ENCODE measurements around the gene PXDN.

PXDN gene

DNA sequence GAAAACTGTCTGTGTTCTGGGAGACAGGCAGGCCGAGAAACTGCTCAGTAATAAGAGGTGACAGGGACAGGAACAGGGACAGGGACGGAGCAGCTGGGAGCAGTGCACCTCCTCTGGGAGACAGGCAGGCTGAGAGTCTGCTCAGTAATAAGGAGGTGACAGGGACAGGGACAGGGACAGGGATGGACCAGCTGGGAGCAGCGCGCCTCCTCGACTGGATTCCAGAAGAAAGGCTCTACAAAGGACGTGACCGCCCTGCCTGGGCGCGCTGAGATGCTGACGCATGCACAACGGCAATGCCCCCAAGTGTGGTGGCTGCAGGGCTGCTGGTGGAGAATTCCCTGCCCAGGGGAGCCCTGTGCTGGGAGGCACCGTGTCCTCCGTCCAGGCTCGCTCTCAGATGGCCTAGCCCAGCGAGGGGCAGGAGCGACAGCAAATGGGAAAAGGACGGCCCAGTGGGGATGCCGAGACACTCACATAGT is 44.2 kb upstream of the PXDN start:
- Histone ChIP-seq H3K4me3 (IDR thresholded peaks at IDR 0.05; ENCODE audit: insufficient read depth, low read depth, low read length) (no peak overlapping the region), H2AFZ (ENCODE audit: low read depth) (no peak overlapping the region), H3K4me2 (no peak overlapping the region), H3K9ac (no peak overlapping the region), H3K36me3 (ENCODE audit: insufficient read depth) (no peaks in the 10 kb centered on the region), H3K4me1 (ENCODE audit: low read depth, poor library complexity, severe bottlenecking) (no peaks in the 10 kb centered on the region), H3K79me2 (ENCODE audit: insufficient read depth, low read depth) (no peaks in the 10 kb centered on the region), H4K20me1 (ENCODE audit: insufficient read depth) (no peaks in the 10 kb centered on the region), H3K27ac (no peak overlapping the region), H3K27me3 (ENCODE audit: insufficient read depth, low read depth) (no peaks in the 10 kb centered on the region)
- TF ChIP-seq, protein P1, sequence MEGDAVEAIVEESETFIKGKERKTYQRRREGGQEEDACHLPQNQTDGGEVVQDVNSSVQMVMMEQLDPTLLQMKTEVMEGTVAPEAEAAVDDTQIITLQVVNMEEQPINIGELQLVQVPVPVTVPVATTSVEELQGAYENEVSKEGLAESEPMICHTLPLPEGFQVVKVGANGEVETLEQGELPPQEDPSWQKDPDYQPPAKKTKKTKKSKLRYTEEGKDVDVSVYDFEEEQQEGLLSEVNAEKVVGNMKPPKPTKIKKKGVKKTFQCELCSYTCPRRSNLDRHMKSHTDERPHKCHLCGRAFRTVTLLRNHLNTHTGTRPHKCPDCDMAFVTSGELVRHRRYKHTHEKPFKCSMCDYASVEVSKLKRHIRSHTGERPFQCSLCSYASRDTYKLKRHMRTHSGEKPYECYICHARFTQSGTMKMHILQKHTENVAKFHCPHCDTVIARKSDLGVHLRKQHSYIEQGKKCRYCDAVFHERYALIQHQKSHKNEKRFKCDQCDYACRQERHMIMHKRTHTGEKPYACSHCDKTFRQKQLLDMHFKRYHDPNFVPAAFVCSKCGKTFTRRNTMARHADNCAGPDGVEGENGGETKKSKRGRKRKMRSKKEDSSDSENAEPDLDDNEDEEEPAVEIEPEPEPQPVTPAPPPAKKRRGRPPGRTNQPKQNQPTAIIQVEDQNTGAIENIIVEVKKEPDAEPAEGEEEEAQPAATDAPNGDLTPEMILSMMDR (conservative IDR thresholded peaks at IDR 0.05; ENCODE audit: low read depth, low read length) = no peak

GRCh38 chr2:1787755-1788477 is 43.6 kb upstream of the PXDN start:
- H2AFZ ChIP-seq (ENCODE audit: low read depth) = no peak overlapping the region
- no peak overlapping the region for H3K27ac ChIP-seq
- no peaks in the 10 kb centered on the region for H4K20me1 ChIP-seq (ENCODE audit: insufficient read depth)
- H3K4me3 ChIP-seq (IDR thresholded peaks at IDR 0.05; ENCODE audit: insufficient read depth, low read depth, low read length) = no peak overlapping the region
- no peaks in the 10 kb centered on the region for H3K79me2 ChIP-seq (ENCODE audit: insufficient read depth, low read depth)
- H3K27me3 ChIP-seq (ENCODE audit: insufficient read depth, low read depth) = no peaks in the 10 kb centered on the region
- no peak overlapping the region for H3K9ac ChIP-seq
- TF ChIP-seq, protein P1 (conservative IDR thresholded peaks at IDR 0.05; ENCODE audit: low read depth, low read length) = no peak
- H3K4me2 ChIP-seq = no peak overlapping the region
- no peaks in the 10 kb centered on the region for H3K36me3 ChIP-seq (ENCODE audit: insufficient read depth)
- no peaks in the 10 kb centered on the region for H3K4me1 ChIP-seq (ENCODE audit: low read depth, poor library complexity, severe bottlenecking)

DNA sequence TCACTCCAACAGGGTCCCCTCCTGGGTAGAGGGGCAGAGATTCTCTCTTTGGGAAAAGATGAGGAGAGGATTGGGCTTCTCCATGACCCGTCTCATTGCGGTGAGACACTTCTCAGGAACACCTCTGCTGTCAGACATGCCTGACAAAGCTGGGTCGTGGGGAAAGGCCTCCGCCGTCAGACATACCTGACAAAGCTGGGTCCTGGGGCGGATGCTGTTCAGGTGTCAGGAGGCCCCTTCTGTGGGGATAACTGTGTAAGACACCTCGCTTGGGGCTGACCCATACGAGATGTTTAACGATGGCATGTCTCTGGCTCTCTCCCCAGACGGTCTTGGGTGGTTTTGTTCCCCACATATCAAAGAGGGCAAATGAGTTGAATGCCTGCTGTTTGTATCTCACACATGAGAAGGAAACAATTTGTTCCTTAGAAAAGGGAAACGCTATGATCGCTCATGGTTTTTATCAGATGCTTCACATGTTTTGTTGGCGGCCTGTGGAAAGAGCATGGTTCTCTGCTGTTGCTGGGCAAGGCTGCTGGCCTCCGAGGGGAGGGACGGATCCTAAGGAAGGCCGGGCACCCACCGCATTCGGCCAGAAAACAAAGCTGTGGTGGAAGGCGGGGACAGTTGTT is 40.8 kb upstream of the PXDN start:
- Histone ChIP-seq H3K4me3 (IDR thresholded peaks at IDR 0.05; ENCODE audit: insufficient read depth, low read depth, low read length) (no peak overlapping the region), H3K27ac (no peak overlapping the region), H3K27me3 (ENCODE audit: insufficient read depth, low read depth) (no peaks in the 10 kb centered on the region), H4K20me1 (ENCODE audit: insufficient read depth) (no peaks in the 10 kb centered on the region), H3K4me1 (ENCODE audit: low read depth, poor library complexity, severe bottlenecking) (no peaks in the 10 kb centered on the region), H3K36me3 (ENCODE audit: insufficient read depth) (no peaks in the 10 kb centered on the region), H2AFZ (ENCODE audit: low read depth) (no peak overlapping the region), H3K4me2 (no peak overlapping the region), H3K79me2 (ENCODE audit: insufficient read depth, low read depth) (no peaks in the 10 kb centered on the region), H3K9ac (no peak overlapping the region)
- TF ChIP-seq, protein P1 (conservative IDR thresholded peaks at IDR 0.05; ENCODE audit: low read depth, low read length) = no peak

DNA sequence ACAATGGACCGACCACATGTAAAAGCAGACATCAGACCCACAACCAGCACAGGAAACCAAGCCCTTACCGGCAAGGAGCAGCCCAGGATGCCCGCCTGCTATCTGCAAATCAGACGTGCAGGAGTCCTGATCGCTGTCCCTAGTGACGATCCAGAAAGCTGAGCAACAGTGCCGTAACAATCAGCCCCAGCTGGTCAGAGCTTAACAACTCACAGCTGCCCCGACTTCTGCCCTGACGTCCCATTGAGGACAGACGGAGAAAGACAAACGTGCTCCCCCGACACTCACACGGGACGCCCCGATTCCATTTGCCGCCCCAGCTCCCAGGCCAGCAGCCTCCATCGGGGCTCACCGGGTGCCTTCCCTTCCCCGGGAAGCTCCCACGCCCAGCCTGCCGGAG is 39.8 kb upstream of the PXDN start:
- Histone ChIP-seq H3K4me1 (ENCODE audit: low read depth, poor library complexity, severe bottlenecking) (no peaks in the 10 kb centered on the region), H3K9ac (no peak overlapping the region), H3K79me2 (ENCODE audit: insufficient read depth, low read depth) (no peaks in the 10 kb centered on the region), H2AFZ (ENCODE audit: low read depth) (no peak overlapping the region), H3K4me2 (no peak overlapping the region), H3K4me3 (IDR thresholded peaks at IDR 0.05; ENCODE audit: insufficient read depth, low read depth, low read length) (no peak overlapping the region), H3K27me3 (ENCODE audit: insufficient read depth, low read depth) (no peaks in the 10 kb centered on the region), H3K27ac (no peak overlapping the region), H4K20me1 (ENCODE audit: insufficient read depth) (no peaks in the 10 kb centered on the region), H3K36me3 (ENCODE audit: insufficient read depth) (no peaks in the 10 kb centered on the region)
- TF ChIP-seq, protein P1 (conservative IDR thresholded peaks at IDR 0.05; ENCODE audit: low read depth, low read length) = no peak
